Skeletal muscle satellite cell (primary cell): Measurements from ENCODE around the gene EGFL8.

Experiments
- H3K27me3 ChIP-seq: 2 replicates; pipeline ENCODE4 v1.7.0; 2013; ENCODE audit warnings: low read length; ENCODE audit not compliant: control insufficient read depth, insufficient read depth
- H3K36me3 ChIP-seq: 2 replicates; pipeline ENCODE4 v1.7.0; 2013; ENCODE audit warnings: mild to moderate bottlenecking, control low read depth, low read length; ENCODE audit not compliant: insufficient read depth
- H3K4me1 ChIP-seq: 2 replicates; pipeline ENCODE4 v1.7.0; 2013; ENCODE audit warnings: low read length; ENCODE audit not compliant: control insufficient read depth, insufficient read depth
- H3K4me2 ChIP-seq: 2 replicates; pipeline ENCODE4 v1.7.0; 2013; ENCODE audit warnings: mild to moderate bottlenecking, low read length
- H3K4me3 ChIP-seq: 2 replicates; pipeline ENCODE4 v1.7.0; 2013; ENCODE audit warnings: low read length
- H3K9ac ChIP-seq: 2 replicates; pipeline ENCODE4 v1.7.0; 2013; ENCODE audit warnings: mild to moderate bottlenecking, low read depth, low read length, moderate library complexity
- H3K9me3 ChIP-seq: replicated peaks from 2 replicates; pipeline ENCODE4 v1.7.0; 2013; ENCODE audit warnings: mild to moderate bottlenecking, control low read depth, low read length

EGFL8 gene

DNA sequence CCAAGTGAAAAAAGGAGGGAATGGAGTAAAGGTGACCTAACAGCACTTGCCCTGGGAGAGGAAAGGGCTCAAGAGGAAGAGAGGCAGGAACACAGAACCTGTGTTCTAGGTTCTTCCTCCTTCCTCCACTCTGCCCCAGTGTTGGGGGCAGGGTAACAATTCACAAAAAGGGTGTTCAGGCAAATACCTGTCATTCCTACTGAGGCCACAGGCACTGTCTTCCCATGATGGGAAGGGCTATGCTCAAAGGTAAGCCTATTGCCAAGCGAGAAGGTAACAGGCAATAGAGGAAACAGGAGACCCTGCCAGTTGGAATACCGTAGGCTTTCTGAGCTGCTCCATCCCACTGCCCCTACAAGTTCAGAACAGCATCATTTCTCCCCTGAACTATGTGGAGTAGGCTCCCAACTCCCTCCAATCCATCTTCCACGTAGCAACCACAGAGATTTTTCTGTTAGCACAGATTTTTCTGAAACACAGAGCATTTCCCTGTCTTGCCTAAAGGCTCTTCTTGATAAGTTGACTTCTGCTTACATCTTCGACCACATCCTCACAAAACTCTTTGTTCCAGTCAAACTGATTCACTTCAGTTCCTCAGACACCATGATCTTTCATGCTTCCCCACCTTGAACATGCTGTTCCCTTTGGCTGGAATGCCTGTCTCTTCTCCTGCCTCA is 8.8 kb downstream of the EGFL8 start:
- Histone ChIP-seq H3K27me3 (no peaks in the 10 kb centered on the region), H3K36me3 (peaks cover 20% of the 10 kb centered on the region), H3K4me1 (peaks cover 35% of the 10 kb centered on the region)

DNA sequence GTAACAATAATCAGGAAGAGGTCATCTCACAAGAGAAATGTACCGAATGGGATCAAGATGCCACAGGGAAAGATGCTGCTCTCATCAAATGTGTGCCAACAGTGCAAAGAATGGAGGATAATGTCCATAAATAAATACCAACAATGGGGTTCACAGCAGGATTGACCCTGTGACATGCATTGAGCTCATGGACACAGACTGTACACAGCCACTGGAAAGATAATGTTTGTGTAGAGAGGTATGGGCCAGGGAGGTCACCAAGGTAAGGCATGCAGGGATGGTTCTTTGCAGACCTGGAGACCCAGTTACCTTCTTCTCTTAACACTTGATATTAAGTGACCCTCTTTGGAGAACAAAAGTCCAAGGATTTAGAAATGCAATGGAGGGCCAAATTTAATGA is 10.0 kb downstream of the EGFL8 start:
- H3K9ac ChIP-seq, result no peak overlapping the region
- no peaks in the 10 kb centered on the region for H3K9me3 ChIP-seq
- H3K4me1 ChIP-seq, result peaks cover 30% of the 10 kb centered on the region
- H3K36me3 ChIP-seq, result peaks cover 18% of the 10 kb centered on the region
- peak overlapping the region; percentile 94 for H3K4me3 ChIP-seq
- H3K27me3 ChIP-seq, result no peaks in the 10 kb centered on the region
- peak overlapping the region; percentile 95 for H3K4me2 ChIP-seq

More for the DNA sequence above, 8.8 kb downstream of the EGFL8 start:
- H3K9ac ChIP-seq, result no peak overlapping the region
- no peaks in the 10 kb centered on the region for H3K9me3 ChIP-seq
- no peak overlapping the region for H3K4me3 ChIP-seq
- no peak overlapping the region for H3K4me2 ChIP-seq

DNA sequence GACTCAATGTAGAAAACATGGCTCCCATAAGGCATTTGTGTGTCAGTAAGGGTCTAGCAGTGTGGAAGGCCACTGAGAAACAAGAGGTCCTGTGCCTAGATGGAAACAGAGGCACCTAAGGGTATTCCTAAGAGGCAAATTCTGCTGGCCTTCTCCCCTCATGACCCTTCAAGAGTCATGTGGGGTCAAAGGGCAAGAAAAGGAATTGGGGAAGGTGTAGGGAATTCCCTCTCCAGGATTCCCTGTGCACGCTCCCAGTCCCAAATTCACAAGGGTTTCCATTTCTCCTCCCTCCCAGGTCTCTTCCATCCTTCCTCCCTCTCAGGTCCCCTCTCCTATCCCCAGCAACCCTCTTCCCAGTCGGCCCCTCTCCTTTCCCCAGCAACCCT is 10.9 kb downstream of the EGFL8 start:
- Histone ChIP-seq H3K9me3 (no peaks in the 10 kb centered on the region), H3K9ac (peak overlapping the region; percentile 97), H3K27me3 (no peaks in the 10 kb centered on the region), H3K4me1 (peaks cover 32% of the 10 kb centered on the region), H3K36me3 (peaks cover 9% of the 10 kb centered on the region), H3K4me2 (peak overlapping the region; percentile 95), H3K4me3 (peak overlapping the region; percentile 94)

DNA sequence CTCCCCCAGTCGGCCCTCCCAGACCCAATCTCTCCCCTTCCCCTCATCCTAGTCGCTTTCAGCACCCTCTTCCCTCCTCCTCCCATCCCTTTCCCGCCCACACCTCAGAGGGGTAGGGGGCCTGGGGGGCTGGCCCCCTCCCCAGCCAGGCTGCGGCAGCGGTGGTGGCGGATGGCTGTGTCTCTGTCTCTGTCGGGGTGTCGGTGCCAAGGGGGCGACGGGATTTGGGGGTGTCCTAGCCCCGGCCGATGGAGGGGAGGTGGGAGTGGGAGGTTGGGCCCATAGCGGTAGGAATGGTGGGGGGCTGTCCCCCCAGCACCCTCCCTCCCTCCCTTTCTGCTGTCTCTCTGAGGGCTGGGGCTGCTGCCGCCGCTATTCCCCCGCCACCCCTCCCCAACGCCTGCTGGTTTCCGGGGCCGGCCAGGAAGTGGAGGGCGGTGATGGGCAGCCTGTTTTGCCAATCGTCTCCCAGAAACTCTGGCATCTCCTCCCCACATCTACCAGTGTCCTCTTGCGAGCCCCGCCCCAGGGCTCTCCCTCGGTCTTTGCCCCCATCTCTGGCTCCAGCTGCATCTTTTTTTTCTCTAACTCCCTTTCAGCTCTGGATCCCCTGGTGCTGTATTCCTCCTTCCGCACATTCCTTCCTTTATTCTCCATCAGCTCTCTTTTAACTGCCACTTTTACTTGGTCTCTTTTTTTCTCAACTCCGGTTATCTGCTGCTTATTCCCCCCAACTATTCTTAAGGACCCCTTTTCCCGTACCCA is 11.5 kb downstream of the EGFL8 start, which contains the start of gene AGPAT1:
AGPAT1 (minus strand) TSS at position 374 of the 765 bp plus-strand sequence. CDS start 4,588 bp downstream, outside the sequence.
- H3K9me3 ChIP-seq, result no peaks in the 10 kb centered on the region
- H3K4me2 ChIP-seq, result peak within 1 kb of the TSS; percentile 95
- H3K27me3 ChIP-seq, result no peaks in the 10 kb centered on the region
- peaks cover 3% of the 10 kb centered on the region for H3K36me3 ChIP-seq
- H3K4me1 ChIP-seq, result peaks cover 32% of the 10 kb centered on the region
- H3K9ac ChIP-seq, result peak within 1 kb of the TSS; percentile 97
- peak within 1 kb of the TSS; percentile 94 for H3K4me3 ChIP-seq

- Histone ChIP-seq H3K27me3 (no peaks in the 10 kb centered on the region), H3K9ac (peak overlapping the region; percentile 97), H3K36me3 (no peaks in the 10 kb centered on the region), H3K4me2 (peak overlapping the region; percentile 85), H3K9me3 (no peaks in the 10 kb centered on the region), H3K4me3 (peak overlapping the region; percentile 94), H3K4me1 (peaks cover 32% of the 10 kb centered on the region)
Observed at GRCh38 chr6:32176476-32177182, 12.2 kb downstream of the EGFL8 start.

DNA sequence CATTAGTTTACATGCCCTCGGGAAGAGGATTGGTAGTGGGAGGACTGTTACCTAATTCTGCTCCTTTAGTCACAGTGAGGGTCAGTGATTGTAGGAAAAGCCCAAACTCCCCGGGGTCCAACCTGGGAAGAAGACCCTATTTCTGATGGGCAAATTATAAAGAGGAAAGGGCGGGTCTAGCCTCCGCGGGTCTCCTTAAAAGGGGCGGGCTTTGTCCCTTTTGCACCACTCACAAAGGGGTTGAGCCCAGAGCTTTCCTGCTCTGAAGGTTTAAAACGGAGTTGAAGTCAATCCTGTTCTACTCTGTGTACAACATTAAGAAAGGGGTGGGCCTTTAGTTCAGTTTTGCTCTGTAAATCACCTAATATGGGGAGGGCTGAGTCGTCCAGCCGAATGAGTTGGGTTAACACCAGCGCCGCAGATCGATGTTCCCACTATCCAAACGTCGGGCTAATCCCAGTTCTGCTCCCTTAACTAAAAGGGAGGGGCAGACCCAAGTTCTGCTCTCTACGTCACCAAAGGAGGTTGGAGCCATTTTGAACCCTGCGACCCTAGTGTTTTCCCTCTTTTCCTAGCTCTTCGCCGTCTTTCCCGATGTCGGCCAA is 12.9 kb downstream of the EGFL8 start:
- Histone ChIP-seq H3K36me3 (no peaks in the 10 kb centered on the region), H3K9ac (peak overlapping the region; percentile 97), H3K4me2 (peak overlapping the region; percentile 85), H3K4me3 (peak overlapping the region; percentile 94), H3K9me3 (no peaks in the 10 kb centered on the region), H3K27me3 (no peaks in the 10 kb centered on the region), H3K4me1 (peaks cover 32% of the 10 kb centered on the region)

GRCh38 chr6:32177788-32178546 is 13.6 kb downstream of the EGFL8 start, which contains the start of gene RNF5:
TSS of gene RNF5 (plus strand) at chr6:32178405. CDS start at chr6:32178512, 107 bp downstream.
- Histone ChIP-seq H3K4me1 (peaks cover 32% of the 10 kb centered on the region), H3K4me2 (peak within 1 kb of the TSS; percentile 93), H3K4me3 (peak within 1 kb of the TSS; percentile 94), H3K36me3 (peaks cover 6% of the 10 kb centered on the region), H3K9me3 (no peaks in the 10 kb centered on the region), H3K9ac (peak within 1 kb of the TSS; percentile 97), H3K27me3 (no peaks in the 10 kb centered on the region)

GRCh38 chr6:32178547-32179440 is 14.4 kb downstream of the EGFL8 start:
- Histone ChIP-seq H3K9me3 (no peaks in the 10 kb centered on the region), H3K4me1 (peaks cover 32% of the 10 kb centered on the region), H3K27me3 (no peaks in the 10 kb centered on the region), H3K4me2 (peak overlapping the region; percentile 93), H3K36me3 (peaks cover 14% of the 10 kb centered on the region), H3K9ac (peak overlapping the region; percentile 97), H3K4me3 (peak overlapping the region; percentile 94)

DNA sequence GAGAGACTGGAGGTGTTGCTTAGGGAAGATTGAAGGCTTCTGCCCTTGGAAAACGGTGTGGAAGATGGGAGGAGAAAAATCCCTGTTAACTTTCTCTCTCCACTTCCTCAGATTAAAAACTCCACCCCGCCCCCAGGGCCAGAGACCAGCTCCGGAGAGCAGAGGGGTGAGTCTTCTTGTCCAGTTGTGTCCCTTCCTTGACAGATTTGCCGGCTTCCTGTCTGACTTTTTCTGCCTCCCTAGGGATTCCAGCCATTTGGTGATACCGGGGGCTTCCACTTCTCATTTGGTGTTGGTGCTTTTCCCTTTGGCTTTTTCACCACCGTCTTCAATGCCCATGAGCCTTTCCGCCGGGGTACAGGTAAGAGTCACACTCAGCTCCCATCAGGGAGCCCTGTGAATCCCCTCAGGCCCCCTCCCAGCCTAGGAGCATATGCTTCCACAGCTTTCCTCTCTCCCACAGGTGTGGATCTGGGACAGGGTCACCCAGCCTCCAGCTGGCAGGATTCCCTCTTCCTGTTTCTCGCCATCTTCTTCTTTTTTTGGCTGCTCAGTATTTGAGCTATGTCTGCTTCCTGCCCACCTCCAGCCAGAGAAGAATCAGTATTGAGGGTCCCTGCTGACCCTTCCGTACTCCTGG is 15.5 kb downstream of the EGFL8 start:
- Histone ChIP-seq H3K36me3 (peaks cover 20% of the 10 kb centered on the region), H3K27me3 (no peaks in the 10 kb centered on the region), H3K4me3 (no peak overlapping the region), H3K9ac (no peak overlapping the region), H3K9me3 (no peaks in the 10 kb centered on the region), H3K4me2 (no peak overlapping the region), H3K4me1 (peaks cover 26% of the 10 kb centered on the region)
